HL-60 (cell line): ENCODE data around the gene AQP12B.

Experiments
- GABPA ChIP-seq: IDR thresholded peaks from 2 replicates; pipeline ENCODE4 v1.6.1; 2012; ENCODE audit warnings: low read depth
- POLR2AphosphoS5 ChIP-seq: IDR thresholded peaks from 2 replicates; pipeline ENCODE4 v1.6.1; 2012; ENCODE audit warnings: low read depth
- TF ChIP-seq, protein P1 (sequence below): IDR thresholded peaks from one replicate; pipeline ENCODE4 v1.5.1; 2011; ENCODE audit warnings: low read length, control low read depth, inconsistent platforms; ENCODE audit not compliant: insufficient read depth
- TF ChIP-seq, protein P2 (sequence below): IDR thresholded peaks from 2 replicates; pipeline ENCODE4 v1.6.1; 2012; ENCODE audit warnings: low read depth; ENCODE audit not compliant: insufficient replicate concordance

DNA sequence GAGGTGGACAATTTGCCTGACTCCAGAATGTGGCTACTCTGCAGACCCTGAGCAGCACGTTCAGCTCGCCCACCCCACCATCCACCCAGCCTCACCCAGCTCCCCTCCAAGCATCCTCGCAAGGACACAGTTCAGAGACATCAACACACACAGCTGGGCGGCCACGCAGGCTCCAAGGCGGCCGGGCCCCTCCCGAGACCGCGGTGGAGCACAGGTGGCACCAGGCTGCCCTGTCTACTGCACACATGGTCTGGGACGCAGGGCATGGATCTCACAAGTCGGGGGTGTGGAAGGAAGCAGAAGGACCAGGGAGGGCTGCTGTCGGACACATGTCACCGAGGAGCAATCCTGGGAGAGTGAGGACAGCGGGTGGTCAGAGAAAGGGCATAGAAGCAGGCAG lies 45.2 kb upstream of the AQP12B start:
- TF ChIP-seq, protein P1, sequence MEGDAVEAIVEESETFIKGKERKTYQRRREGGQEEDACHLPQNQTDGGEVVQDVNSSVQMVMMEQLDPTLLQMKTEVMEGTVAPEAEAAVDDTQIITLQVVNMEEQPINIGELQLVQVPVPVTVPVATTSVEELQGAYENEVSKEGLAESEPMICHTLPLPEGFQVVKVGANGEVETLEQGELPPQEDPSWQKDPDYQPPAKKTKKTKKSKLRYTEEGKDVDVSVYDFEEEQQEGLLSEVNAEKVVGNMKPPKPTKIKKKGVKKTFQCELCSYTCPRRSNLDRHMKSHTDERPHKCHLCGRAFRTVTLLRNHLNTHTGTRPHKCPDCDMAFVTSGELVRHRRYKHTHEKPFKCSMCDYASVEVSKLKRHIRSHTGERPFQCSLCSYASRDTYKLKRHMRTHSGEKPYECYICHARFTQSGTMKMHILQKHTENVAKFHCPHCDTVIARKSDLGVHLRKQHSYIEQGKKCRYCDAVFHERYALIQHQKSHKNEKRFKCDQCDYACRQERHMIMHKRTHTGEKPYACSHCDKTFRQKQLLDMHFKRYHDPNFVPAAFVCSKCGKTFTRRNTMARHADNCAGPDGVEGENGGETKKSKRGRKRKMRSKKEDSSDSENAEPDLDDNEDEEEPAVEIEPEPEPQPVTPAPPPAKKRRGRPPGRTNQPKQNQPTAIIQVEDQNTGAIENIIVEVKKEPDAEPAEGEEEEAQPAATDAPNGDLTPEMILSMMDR = no peak
- TF ChIP-seq POLR2AphosphoS5 (no peak), GABPA (no peak)
- TF ChIP-seq, protein P2, sequence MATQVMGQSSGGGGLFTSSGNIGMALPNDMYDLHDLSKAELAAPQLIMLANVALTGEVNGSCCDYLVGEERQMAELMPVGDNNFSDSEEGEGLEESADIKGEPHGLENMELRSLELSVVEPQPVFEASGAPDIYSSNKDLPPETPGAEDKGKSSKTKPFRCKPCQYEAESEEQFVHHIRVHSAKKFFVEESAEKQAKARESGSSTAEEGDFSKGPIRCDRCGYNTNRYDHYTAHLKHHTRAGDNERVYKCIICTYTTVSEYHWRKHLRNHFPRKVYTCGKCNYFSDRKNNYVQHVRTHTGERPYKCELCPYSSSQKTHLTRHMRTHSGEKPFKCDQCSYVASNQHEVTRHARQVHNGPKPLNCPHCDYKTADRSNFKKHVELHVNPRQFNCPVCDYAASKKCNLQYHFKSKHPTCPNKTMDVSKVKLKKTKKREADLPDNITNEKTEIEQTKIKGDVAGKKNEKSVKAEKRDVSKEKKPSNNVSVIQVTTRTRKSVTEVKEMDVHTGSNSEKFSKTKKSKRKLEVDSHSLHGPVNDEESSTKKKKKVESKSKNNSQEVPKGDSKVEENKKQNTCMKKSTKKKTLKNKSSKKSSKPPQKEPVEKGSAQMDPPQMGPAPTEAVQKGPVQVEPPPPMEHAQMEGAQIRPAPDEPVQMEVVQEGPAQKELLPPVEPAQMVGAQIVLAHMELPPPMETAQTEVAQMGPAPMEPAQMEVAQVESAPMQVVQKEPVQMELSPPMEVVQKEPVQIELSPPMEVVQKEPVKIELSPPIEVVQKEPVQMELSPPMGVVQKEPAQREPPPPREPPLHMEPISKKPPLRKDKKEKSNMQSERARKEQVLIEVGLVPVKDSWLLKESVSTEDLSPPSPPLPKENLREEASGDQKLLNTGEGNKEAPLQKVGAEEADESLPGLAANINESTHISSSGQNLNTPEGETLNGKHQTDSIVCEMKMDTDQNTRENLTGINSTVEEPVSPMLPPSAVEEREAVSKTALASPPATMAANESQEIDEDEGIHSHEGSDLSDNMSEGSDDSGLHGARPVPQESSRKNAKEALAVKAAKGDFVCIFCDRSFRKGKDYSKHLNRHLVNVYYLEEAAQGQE = no peak
